EL (cell line): ENCODE data around the gene PRKCD.
"Not testable (repeated sequence)": the region's sequence is repeated elsewhere in the genome, so short reads cannot be mapped to it uniquely, and the experiment has no call there.

ENCODE experiments used
- DNase-seq: peaks from one replicate; pipeline ENCODE4 v3.0.0-alpha.2; 2016

Gene PRKCD

DNA sequence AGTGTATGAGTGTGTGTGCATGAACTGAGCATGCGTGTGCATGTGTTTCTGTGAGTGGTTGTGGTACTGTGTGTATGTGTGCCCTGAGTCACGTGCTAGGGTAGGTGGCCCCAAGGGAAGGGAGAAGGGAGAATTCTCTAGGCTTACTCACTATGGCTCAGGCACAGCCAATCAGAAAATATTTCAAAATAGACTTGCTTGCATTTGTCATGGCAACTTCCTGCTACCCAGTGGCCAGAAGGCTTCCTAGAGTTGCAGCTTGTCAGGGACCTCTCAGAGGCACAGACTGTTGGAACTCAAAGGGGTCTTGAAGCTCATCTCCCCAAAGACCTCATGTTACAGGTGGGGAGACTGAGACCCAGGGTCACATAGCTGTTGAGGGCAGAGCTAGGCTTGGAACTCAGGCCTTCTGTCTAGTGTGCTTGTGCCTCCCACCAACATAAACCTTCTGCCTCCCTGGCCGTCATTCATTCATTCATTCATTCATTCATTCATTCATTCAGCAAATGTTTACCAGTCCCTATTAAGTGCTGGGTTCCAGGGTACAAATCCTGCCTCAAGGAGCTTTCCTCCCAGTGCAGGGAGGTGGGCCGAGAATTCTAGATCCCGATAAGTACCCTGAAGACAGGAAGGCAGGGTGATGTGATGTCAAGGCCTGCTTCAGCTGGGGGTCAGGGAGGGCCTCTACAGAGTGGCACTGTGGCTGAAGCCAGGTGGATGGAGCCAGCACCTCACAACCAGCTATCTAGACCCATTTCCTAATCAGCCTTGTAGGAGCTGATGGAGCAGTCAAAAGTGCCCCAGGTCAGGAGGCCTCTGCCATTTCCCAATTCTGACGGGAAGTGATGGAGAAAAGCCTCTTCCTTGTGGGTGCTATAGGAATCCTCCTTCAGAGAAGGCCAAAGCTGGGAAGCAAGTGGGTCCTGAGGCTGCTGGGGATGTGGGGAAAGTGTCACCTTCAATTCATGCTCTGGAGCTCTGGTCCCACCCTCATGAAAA, 19.9 kb upstream of the PRKCD start:
- DNase-seq, result peak; percentile 76

DNA sequence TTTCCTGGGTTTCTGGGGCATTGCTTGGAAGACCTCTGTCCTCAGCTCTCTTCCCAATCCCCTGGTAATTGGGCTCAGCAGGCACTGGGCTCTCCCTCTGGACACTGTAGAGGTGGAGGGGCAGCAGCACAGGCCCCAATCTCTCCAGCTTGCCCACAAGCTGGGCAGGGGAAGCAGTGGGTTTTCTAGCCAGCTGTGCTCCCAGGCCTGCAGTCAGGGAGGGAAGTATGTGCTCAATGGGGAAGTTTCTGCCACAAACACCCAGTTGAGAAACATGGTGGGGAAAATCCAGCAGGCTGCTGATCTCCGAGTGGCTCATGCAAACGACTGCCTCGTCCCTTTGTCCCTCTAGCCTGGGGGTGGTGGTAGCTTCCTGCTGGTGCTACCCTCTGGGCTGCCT, 18.0 kb upstream of the PRKCD start:
- DNase-seq, result no peak

DNA sequence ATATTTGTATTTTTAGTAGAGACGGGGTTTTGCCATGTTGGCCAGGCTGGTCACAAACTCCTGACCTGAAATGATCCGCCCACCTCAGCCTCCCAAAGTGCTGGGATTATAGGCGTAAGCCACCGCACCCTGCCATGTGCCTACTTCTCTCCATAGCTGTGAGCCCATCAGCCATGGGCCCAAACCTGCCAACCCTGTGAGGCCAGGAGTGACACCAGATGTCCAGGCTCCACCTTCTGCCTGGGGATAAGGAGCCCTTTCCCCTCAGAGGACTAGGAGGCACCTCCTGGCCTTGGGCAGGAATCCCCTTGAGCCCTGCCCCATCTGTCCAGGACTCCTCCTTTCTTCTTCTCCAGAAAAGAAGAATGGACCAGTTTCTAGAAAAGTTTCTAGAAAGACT, 16.6 kb upstream of the PRKCD start:
- no peak for DNase-seq

DNA sequence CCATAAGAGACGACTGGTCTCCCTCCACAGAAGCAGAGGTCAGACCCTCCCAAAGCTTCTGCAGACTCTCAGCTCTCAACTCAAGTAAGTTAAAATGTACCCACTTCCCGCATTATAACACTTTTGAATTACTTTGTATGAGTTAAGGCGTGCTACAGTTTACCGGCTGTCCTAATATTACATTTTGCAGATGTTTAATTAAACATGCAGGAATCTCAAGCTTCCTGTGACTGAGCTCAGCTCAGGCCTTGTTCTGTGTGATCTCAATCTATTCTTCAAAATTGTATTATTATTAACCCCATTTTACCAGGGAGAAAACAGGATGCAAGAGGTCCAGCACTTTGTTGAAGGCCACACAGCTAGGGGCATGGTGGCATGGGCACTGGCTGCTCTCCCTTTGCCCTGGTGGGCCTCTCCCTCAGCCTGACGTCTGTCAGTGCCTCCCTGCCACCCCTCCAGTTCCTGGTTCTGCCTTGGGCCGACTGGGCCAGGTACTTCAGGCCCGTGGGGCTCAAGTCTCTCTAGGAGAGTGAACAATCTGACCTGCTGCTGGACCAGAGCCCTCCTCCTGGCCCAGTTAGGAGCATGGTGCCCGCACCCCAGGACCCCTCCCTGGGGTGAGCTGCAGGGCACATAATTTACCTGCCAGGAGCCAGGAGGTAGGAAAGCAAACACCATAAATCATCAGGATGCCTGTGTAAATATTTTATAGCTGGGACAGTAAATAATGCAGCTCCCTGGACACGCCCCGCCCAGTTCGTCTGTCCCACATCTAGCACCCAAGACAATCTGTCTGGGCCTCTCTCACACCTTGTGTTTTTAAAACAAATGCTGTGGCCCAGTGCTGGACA, 15.9 kb upstream of the PRKCD start:
- no peak for DNase-seq

DNA sequence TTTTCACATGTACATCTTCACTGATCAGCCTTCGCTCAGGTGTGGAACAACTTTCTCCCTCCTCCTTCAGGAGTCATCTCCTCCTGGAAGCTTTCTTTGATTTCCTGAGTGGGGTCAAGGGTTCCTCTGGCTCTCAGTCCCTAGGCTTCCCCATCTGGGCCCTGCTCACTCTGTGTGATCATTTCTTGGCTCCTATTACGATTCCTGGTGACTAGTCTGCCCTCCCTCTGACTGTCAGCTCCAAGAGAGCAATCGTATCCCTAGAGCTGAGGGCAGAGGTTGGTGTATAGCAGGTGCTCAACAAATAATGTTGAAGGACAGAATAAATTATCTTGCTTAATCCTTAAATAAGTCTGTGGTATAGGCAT, 15.3 kb upstream of the PRKCD start:
- DNase-seq, result no peak

DNA sequence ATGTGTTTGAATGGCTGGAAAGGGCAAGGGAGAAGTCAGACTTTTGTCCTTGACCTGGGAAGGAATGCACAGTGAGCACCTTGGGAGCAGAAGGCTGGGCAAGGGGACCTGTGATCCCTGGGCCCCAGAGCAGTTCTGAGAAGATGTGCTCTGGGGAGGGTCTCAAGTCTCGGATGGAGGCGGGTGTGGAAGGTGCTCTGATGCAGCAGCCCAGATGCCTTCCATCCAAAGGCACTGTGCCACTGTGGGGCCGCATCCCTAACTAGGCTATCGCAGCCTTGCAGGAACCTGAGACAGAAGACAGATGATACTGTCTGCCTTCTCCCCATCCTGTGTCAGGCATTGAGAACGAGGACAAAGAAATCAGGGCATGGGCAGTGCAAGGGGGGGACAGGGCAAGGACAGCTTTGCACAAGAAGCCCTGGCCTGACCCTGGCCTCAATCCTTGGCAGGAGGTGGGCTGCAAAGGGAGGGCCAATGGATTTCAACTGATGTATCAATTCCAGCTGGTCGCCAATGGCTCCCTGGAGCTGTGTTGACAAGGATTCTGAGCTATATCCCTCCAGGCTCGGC, 14.6 kb upstream of the PRKCD start:
- DNase-seq, result no peak

DNA sequence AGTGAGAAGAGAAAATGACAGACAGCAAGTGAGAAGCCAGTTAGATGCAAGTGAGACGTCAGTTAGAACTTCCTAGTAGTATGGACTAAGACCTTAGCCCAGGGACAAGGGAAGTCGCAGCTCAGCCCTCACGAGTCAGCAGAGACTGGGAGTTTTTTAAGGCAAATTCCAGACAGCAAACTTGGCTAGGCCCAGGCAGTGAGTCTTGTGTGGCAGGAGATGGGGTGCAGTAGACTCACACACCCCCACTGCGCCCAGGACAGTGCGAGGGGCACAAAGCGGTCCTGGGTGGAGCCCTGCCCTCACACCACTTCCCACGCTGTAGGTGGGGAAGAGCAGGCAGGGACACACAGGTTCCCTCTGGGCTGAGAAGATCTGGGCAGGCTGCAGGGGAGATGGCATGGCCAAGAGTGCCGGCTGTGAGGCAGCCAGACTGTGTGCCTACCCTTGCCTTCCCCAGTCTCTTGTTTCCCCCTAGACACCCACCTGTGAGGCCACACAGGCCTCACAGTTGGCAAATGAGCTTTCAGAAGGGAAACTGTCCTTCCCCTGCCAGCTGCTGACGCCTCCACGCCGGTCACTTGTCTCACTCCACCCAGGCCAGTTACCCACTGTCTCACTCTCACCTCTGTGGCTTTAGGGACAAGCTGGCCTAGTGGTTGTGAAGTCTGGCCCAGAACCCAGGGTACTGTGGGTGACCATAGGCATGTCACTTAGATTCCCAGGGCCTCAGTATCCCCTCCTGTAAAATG, 13.7 kb upstream of the PRKCD start:
- no peak for DNase-seq

DNA sequence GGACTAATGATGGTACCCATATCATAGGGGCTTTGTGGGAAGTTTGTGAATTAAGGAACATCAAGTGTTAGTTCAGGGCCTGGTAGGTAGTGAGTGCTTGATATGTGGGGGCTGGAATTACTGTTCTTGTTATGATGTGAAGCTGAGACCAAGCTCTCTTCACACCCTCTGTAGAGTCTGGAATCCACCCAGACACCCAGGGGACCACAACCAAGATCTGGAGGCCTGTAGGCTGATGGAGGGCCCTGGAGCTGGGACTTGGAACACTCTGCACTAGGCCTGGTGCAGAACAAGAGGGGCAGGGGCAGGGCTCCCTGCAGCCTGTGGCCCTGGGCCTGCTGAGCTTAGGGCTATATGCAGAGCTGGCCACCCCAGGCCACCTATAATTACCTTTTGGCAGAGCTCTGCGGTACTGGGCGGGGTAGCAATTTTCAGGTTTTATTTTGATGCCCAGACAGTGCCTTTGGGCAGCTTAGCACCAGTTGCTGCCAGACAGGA, 13.1 kb upstream of the PRKCD start:
- no peak for DNase-seq

DNA sequence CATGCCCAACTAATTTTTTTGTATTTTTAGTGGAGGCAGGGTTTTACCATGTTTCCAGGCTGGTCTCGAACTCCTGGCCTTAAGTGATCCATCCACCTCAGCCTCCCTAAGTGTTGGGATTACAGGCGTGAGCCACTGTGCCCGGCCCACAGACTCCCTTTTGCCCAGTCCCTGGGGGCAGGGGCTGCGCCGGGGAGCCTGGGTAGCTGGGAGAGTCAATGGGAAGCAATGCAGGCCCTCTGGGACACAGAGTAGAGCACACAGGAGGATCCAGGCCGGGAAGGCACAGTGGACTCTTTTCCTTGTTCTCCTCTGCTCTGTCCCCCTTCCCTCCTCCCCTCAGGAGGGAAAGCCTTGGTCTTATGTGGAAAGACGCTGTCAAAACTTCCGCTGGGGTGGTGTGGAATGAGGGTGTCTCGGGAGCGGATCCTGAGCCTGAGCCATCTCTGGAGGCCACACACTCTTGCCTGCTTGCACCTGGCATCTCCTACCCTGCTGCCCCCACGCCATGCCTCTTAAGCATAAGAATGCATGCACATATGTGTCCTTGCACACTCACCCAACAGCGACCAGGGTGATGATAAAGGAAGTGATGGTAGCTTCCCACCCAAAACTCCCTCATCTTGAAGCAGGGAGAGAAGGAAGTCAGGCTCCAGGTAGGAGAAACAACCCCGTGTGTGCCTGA, 11.9 kb upstream of the PRKCD start:
- no peak for DNase-seq

DNA sequence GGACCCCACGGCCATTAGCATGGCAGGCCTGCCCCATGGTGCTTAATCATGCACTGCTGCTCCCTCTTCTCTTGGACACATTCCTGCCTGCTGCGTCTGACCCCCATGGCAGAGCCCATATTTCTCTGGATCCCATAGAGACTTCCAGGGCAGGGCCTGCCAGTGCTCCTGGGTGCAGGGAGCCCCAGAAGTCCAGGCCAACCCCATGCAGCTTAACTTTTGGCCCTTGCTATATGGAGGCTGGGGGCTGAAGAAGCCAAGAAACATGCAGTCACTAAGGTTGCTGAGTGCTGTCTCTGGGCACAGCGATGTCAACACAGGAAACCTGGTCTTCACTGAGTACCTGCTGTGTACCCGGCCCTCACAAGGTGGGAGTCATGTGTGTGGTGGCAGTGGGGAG, 11.3 kb upstream of the PRKCD start:
- no peak for DNase-seq

DNA sequence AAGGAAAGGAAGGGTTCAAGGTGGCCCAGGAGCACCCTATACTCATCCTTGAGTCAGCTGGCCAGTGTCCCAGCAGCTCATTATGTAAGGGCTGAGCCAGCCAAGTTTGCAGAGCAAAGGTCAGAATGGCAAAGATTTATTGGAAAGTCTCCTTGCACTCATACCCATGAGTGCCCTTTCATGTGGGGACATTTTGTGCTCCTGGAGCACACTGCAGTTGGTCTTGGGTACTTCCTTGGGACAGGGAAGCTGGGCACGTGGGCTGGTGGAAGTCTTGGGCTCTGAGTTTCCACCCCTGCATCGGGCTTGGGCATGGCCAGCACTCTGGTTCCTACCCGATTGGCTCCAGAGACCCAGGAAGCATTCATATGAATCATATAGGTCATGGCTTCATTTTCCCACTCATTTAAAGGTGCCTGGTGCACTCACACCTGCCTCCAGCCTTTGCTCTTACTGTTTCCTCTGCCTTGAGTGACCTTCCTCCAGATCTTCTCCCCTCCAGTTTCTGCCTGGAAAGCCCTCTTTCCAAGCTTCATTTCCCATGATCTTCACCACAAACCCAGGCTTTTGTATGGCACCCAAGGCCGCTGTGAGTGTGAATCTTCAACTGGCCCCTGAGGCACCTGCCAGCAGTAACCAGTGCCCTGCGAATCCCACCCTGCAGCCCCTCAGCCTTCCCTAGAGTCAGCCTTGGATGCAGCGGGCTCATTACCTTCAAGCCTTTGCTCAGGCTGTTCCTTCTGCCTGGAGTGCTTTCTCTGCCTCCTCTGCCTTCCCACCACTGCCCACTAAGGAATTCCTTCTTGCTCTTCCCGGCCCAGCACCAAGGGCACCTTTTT, 10.5 kb upstream of the PRKCD start:
- DNase-seq, result peak; percentile 59

DNA sequence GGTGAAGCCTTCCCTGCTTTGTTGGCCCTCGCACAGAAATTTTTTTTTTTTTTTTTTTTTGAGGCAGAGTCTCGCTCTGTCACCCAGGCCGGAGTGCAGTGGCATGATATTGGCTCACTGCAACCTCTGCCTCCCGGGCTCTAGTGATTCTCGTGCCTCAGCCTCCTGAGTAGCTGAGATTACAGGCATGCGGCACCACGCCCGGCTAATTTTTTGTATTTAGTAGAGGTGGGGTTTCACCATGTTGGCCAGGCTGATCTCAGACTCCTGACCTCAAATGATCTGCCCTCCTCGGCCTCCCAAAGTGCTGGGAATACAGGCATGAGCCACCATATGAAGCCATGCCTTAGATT, 9.9 kb upstream of the PRKCD start:
- not testable (repeated sequence) for DNase-seq

DNA sequence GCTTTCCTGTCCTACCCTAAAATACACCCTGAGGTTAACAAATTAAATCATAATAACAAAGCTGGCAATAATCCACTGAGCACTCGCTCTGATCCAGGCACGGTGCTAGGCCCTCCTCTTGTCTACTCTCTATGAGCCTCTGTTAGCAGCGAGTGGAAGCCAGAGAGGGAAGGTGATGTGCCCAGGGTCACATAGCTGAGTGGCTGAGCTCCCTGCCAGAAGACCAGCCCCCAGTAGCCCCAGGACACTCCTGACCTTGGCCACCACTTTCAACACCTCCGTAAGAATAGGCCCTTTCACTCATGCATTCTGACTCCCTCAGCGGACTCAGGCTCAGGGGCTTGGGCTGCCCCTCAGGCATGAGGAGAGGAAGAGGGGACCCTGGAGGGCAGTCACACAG, 9.5 kb upstream of the PRKCD start:
- no peak for DNase-seq

DNA sequence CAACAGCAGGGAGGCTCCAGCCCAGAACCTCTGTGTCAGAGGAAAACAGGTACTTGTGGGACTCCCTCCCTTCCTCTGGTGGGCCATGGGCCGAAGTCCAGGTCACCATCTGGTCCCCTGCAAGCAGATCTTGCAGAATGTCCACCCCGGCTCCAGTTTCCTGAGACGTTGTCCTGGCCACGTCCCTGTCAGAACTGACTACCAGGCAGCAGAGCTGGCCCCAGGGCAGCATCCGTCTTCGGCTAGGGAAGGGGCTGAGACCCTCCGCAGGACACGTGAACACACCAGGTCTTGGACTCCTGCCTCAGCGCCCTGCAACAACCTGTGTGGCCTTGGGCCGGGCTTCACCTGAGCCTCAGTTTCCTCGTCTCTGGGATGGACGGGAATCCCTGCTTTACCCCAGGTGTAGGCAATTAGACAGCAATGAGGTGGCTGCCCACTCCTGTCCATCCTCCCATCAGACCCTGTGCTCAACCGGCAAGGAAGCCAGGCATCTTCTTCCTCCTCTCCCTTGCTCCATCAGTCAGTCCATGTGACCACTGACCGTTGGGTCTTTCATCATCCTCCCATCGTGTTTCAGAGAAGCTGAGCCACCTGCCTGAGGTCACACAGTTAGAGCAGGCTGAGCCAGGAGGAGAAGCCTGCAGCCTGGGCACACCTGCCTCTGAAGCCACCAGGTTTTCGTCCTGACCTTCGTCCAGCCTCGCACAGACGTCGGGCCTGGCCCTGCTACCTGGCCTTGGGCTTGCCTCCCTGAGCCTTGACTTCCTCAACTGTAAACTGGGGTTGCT, 8.9 kb upstream of the PRKCD start:
- DNase-seq, result no peak

DNA sequence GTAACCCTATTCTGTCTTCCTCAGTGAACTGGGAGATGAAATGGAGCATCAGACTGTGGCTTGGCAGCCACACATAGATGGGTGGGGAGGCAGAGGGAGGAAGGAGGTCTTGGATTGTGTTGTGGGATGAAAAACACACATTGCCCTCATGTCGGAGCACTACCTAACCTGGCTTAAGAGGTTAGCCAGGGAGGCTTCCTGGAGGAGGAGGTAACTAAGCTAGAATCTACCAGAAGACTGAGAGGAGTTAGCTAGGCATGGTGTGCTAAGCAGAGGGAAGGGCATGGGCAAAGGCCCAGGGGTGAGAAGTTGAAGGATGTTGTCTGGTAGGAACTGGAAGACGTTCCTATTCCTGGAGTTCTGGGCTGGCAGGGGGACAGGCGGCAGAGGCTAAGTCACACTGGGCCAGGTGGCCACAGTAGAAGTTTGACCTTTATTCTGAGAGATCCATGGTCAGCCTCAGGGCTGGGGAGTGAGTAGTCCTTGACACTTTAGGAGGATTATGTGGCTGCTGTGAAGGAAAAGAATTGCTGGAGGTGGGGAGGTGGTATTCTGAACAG, 7.7 kb upstream of the PRKCD start:
- DNase-seq, result no peak

DNA sequence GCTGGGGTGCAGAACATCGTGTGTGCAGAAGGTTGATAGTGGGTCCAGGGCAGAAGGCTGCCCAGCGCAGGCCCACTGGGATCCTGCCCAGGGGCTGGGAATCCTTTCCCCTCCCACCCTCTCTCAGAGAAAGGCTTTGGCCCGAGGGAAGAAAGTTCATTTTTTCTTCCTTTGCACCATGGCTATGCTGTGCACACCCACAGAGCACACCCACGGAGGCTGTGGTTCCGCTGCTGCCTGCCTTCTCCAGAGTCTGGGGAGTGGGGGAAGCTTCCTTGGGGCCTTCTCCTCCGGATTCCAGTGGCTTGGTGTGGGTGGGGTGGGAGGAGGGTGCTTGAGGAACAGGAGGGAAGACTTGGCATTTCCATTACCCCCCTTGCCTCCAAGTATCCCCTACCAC, 7.0 kb upstream of the PRKCD start:
- no peak for DNase-seq

DNA sequence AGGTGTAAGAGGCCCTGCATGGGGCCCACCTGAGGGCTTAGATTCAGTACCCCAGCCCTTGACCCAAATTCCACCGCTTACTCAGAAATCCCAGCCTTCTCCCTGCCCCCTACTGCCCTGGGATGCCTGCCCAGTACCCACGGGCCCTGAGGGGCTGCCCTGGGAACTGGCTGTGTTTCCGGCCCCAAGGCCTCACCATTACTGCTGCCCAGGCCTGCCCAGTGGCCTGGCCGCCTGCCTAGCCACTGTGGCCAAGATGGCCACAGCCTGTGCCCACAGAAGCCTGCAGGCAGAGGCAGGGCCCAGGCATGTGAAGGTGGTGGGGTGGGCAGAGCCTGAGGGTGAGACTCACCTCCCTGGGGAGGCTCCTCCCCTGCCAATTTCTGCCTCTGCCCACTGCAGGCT, 6.1 kb upstream of the PRKCD start:
- DNase-seq, result no peak

DNA sequence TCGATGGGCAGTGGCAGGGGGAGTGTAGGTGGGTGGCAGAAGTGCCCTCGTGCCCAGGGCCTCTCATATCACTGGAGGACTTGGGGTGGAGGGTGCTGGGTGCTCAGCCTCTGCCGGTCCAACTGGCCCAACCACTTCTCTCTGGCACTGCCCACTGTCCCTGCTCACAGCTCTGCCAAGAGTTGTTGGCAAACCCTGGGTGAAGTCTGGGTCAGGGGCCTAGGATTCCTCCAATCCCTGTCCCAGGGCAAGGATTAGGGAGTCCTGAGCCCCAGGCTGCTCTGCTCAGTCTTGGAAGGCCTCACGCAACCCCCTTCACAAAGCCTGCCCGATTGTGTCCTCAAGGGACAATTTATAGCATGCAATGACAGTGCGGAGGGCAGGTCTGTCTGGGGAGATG, 5.2 kb upstream of the PRKCD start:
- no peak for DNase-seq

DNA sequence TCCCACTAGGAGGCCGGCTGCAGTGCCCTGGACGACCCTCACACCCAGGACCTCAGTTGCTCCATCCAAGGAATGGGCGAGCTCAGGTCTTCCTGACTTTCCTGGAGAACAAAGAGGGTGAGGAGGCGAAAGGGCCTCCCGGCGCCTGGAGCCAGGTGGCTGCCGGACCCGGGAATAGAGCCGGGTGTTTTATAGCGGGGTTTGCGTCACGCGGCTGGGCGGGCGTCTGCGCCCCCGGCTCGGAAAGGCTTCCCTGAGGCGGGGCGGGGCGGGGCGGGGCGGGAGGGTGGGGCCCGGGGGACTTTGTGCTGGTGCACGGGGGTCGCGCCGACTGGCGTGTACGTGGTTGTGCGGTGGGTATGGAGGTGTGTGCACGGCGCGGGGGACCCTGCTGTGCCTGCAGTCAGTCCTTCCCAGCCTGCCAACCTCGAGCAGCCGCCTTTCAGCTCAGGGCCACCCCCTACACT, 4.6 kb upstream of the PRKCD start:
- no peak for DNase-seq
